HL-60 (cell line): Measurements from ENCODE around the gene IAH1.

Experiments
- GABPA ChIP-seq: IDR thresholded peaks from 2 replicates; pipeline ENCODE4 v1.6.1; 2012; ENCODE audit warnings: low read depth
- POLR2AphosphoS5 ChIP-seq: IDR thresholded peaks from 2 replicates; pipeline ENCODE4 v1.6.1; 2012; ENCODE audit warnings: low read depth
- TF ChIP-seq, protein P1 (sequence below): IDR thresholded peaks from one replicate; pipeline ENCODE4 v1.5.1; 2011; ENCODE audit warnings: low read length, control low read depth, inconsistent platforms; ENCODE audit not compliant: insufficient read depth

DNA sequence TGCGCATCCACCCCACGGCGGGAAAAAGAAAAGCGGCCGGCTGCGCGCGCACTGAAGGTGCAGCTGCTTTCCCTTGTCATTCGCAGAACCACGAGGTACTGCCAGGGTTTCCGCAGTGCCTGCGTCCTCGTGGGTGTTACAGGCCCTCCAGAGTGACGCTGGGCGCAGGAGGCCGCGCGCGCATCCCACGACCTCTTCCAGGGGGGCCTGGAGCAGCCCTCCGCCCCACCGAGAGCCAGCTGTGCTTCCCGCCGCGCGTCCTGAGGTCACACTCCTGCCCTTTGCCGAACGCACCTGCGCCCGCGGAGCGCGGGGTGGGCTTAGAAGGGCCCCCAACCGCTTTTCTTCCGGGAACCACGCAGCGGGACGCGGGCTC is 378 bp upstream of the IAH1 start:
- TF ChIP-seq, protein P1, sequence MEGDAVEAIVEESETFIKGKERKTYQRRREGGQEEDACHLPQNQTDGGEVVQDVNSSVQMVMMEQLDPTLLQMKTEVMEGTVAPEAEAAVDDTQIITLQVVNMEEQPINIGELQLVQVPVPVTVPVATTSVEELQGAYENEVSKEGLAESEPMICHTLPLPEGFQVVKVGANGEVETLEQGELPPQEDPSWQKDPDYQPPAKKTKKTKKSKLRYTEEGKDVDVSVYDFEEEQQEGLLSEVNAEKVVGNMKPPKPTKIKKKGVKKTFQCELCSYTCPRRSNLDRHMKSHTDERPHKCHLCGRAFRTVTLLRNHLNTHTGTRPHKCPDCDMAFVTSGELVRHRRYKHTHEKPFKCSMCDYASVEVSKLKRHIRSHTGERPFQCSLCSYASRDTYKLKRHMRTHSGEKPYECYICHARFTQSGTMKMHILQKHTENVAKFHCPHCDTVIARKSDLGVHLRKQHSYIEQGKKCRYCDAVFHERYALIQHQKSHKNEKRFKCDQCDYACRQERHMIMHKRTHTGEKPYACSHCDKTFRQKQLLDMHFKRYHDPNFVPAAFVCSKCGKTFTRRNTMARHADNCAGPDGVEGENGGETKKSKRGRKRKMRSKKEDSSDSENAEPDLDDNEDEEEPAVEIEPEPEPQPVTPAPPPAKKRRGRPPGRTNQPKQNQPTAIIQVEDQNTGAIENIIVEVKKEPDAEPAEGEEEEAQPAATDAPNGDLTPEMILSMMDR: no peak
- TF ChIP-seq POLR2AphosphoS5: no peak
- no peak for TF ChIP-seq GABPA
